ENCODE measurements around the gene NECTIN2. TPM values are rescaled to one million over a fixed set of nuclear protein-coding genes. Genes with fewer than 3 reads are reported as not detected.

The NECTIN2 gene
- total RNA-seq, 2 experiments from 2014 or later = not detected

DNA sequence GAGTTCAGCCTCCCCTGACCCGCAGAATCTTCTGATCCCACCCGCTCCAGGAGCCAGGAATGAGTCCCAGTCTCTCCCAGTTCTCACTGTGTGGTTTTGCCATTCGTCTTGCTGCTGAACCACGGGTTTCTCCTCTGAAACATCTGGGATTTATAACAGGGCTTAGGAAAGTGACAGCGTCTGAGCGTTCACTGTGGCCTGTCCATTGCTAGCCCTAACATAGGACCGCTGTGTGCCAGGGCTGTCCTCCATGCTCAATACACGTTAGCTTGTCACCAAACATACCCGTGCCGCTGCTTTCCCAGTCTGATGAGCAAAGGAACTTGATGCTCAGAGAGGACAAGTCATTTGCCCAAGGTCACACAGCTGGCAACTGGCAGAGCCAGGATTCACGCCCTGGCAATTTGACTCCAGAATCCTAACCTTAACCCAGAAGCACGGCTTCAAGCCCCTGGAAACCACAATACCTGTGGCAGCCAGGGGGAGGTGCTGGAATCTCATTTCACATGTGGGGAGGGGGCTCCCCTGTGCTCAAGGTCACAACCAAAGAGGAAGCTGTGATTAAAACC, 58.4 kb downstream of the NECTIN2 start:
- peak; percentile 20 for DNase-seq (ENCODE audit: low spot score)
- Histone ChIP-seq H3K4me3 (ENCODE audit: low read depth, low read length, poor library complexity, severe bottlenecking) (no peak overlapping the region), H3K27ac (ENCODE audit: low read depth, low read length, poor library complexity, severe bottlenecking) (no peak overlapping the region), H3K79me2 (ENCODE audit: insufficient read depth, low read depth, low read length) (no peaks in the 10 kb centered on the region), H3K4me2 (ENCODE audit: low read length) (no peak overlapping the region), H3K4me1 (ENCODE audit: insufficient read depth, low read length, poor library complexity, severe bottlenecking) (peaks cover 15% of the 10 kb centered on the region), H3K9me3 (ENCODE audit: low read length) (no peaks in the 10 kb centered on the region), H4K20me1 (ENCODE audit: insufficient read depth, low read length) (no peaks in the 10 kb centered on the region), H3K36me3 (ENCODE audit: insufficient read depth, low read length) (peaks cover 52% of the 10 kb centered on the region), H3K9me2 (ENCODE audit: insufficient read depth, low read length) (no peaks in the 10 kb centered on the region), H2AFZ (ENCODE audit: low read length) (no peak overlapping the region)
- TF ChIP-seq, protein P1, sequence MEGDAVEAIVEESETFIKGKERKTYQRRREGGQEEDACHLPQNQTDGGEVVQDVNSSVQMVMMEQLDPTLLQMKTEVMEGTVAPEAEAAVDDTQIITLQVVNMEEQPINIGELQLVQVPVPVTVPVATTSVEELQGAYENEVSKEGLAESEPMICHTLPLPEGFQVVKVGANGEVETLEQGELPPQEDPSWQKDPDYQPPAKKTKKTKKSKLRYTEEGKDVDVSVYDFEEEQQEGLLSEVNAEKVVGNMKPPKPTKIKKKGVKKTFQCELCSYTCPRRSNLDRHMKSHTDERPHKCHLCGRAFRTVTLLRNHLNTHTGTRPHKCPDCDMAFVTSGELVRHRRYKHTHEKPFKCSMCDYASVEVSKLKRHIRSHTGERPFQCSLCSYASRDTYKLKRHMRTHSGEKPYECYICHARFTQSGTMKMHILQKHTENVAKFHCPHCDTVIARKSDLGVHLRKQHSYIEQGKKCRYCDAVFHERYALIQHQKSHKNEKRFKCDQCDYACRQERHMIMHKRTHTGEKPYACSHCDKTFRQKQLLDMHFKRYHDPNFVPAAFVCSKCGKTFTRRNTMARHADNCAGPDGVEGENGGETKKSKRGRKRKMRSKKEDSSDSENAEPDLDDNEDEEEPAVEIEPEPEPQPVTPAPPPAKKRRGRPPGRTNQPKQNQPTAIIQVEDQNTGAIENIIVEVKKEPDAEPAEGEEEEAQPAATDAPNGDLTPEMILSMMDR (conservative IDR thresholded peaks at IDR 0.05; ENCODE audit: low read length) = peak; percentile 73
- TF ChIP-seq EZH2phosphoT487 (IDR thresholded peaks at IDR 0.05; ENCODE audit: borderline replicate concordance, low read depth, low read length) = no peak
- intact Hi-C loops (cut with micrococcal nuclease; ENCODE audit: unreplicated experiment) = loop anchor here (5.0 kb wide), 1 partner anchor 283 kb away; no protein-coding TSS in a partner anchor
- CTCF ChIA-PET (ENCODE audit: unreplicated experiment) = interaction anchor here (0.6 kb wide), 1 partner anchor 469 kb away, joined by 4 read pairs; no protein-coding TSS in a partner anchor
- POLR2A ChIA-PET = no interaction called here
- BruUV-seq (replicated peaks) = no TSS peak

DNA sequence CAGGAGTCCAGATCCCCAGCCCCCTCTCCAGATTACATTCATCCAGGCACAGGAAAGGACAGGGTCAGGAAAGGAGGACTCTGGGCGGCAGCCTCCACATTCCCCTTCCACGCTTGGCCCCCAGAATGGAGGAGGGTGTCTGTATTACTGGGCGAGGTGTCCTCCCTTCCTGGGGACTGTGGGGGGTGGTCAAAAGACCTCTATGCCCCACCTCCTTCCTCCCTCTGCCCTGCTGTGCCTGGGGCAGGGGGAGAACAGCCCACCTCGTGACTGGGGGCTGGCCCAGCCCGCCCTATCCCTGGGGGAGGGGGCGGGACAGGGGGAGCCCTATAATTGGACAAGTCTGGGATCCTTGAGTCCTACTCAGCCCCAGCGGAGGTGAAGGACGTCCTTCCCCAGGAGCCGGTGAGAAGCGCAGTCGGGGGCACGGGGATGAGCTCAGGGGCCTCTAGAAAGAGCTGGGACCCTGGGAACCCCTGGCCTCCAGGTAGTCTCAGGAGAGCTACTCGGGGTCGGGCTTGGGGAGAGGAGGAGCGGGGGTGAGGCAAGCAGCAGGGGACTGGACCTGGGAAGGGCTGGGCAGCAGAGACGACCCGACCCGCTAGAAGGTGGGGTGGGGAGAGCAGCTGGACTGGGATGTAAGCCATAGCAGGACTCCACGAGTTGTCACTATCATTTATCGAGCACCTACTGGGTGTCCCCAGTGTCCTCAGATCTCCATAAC, 59.5 kb downstream of the NECTIN2 start, which contains the start of gene APOE:
APOE (plus strand) TSS at position 360 of the 724 bp plus-strand sequence. CDS start 829 bp downstream, outside the sequence.
- H3K4me2 ChIP-seq (ENCODE audit: low read length) = no peak within 1 kb of the TSS
- H3K4me1 ChIP-seq (ENCODE audit: insufficient read depth, low read length, poor library complexity, severe bottlenecking) = peaks cover 15% of the 10 kb centered on the region
- H3K9me2 ChIP-seq (ENCODE audit: insufficient read depth, low read length) = no peaks in the 10 kb centered on the region
- H3K9me3 ChIP-seq (ENCODE audit: low read length) = no peaks in the 10 kb centered on the region
- no peak for DNase-seq (ENCODE audit: low spot score)
- TF ChIP-seq EZH2phosphoT487 (IDR thresholded peaks at IDR 0.05; ENCODE audit: borderline replicate concordance, low read depth, low read length) = no peak
- TF ChIP-seq, protein P1 (conservative IDR thresholded peaks at IDR 0.05; ENCODE audit: low read length) = no peak
- CTCF ChIA-PET (ENCODE audit: unreplicated experiment) = interaction anchor here (0.5 kb wide), 1 partner anchor 345 kb away, joined by 3 read pairs; no protein-coding TSS in a partner anchor
- H2AFZ ChIP-seq (ENCODE audit: low read length) = no peak within 1 kb of the TSS
- peaks cover 42% of the 10 kb centered on the region for H3K36me3 ChIP-seq (ENCODE audit: insufficient read depth, low read length)
- no peaks in the 10 kb centered on the region for H4K20me1 ChIP-seq (ENCODE audit: insufficient read depth, low read length)
- no TSS peak for BruUV-seq (replicated peaks)
- POLR2A ChIA-PET = interaction anchor here (0.6 to 1.0 kb wide), 3 partner anchors 9 to 835 kb away, joined by 3 to 4 read pairs (median 3); partner anchors contain the start of gene APOC1
- intact Hi-C loops (cut with micrococcal nuclease; ENCODE audit: unreplicated experiment) = no loop called here
- H3K4me3 ChIP-seq (ENCODE audit: low read depth, low read length, poor library complexity, severe bottlenecking) = no peak within 1 kb of the TSS
- H3K27ac ChIP-seq (ENCODE audit: low read depth, low read length, poor library complexity, severe bottlenecking) = no peak within 1 kb of the TSS
- H3K79me2 ChIP-seq (ENCODE audit: insufficient read depth, low read depth, low read length) = no peaks in the 10 kb centered on the region
